ENCODE results near the gene SERPINE1. TPM values are rescaled to one million over a fixed set of nuclear protein-coding genes. Genes with fewer than 3 reads are reported as not detected.

SERPINE1 gene
- total RNA-seq, 4 donors from 2014 or later: 1.1 to 4.8 (median 3.1) TPM

GRCh38 chr7:101122933-101123702 lies 3.8 kb upstream of the SERPINE1 start:
- TF ChIP-seq, protein P1, sequence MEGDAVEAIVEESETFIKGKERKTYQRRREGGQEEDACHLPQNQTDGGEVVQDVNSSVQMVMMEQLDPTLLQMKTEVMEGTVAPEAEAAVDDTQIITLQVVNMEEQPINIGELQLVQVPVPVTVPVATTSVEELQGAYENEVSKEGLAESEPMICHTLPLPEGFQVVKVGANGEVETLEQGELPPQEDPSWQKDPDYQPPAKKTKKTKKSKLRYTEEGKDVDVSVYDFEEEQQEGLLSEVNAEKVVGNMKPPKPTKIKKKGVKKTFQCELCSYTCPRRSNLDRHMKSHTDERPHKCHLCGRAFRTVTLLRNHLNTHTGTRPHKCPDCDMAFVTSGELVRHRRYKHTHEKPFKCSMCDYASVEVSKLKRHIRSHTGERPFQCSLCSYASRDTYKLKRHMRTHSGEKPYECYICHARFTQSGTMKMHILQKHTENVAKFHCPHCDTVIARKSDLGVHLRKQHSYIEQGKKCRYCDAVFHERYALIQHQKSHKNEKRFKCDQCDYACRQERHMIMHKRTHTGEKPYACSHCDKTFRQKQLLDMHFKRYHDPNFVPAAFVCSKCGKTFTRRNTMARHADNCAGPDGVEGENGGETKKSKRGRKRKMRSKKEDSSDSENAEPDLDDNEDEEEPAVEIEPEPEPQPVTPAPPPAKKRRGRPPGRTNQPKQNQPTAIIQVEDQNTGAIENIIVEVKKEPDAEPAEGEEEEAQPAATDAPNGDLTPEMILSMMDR (IDR thresholded peaks at IDR 0.05): no peak
- no peak for TF ChIP-seq POLR2A (IDR thresholded peaks at IDR 0.05)
- Histone ChIP-seq H3K36me3 (no peaks in the 10 kb centered on the region), H3K4me3 (no peak overlapping the region), H3K4me1 (peaks cover 22 to 75% (median 51%) of the 10 kb centered on the region in 3 donors), H3K27me3 (no peaks in the 10 kb centered on the region), H3K27ac (peak overlapping the region; percentile 83 to 95 (median 86)), H3K9me3 (no peaks in the 10 kb centered on the region)
- DNase-seq: no peak
- intact Hi-C loops (cut with DNase I): no loop called here
- 88 to 92% methylated on average over 11 of the region's 11 CpGs for WGBS, 2 donors

DNA sequence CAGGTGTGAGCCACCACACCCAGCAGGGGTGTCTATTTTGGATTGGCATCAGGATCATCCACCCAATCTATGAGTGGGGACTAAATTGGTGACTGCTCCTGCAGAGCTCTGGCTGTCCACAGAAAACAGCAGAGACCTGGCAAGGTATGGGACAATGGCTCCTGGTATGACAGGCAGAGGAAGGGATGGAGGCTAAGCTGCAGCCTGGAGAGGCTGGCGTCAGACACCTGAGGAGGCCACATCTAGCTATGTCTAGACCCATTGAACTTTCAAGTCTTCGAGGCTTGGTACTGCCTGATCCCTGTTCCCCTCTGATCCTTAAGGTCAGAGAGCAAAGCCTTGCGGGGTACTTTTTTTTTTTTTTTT lies 3.2 kb upstream of the SERPINE1 start:
- H3K9me3 ChIP-seq: no peaks in the 10 kb centered on the region
- DNase-seq: no peak
- peaks cover 22 to 78% (median 55%) of the 10 kb centered on the region in 3 donors for H3K4me1 ChIP-seq
- no peak overlapping the region for H3K4me3 ChIP-seq
- no peaks in the 10 kb centered on the region for H3K36me3 ChIP-seq
- H3K27ac ChIP-seq: peak overlapping the region in 2 of 4 donors; percentile 44 to 83
- H3K27me3 ChIP-seq: no peaks in the 10 kb centered on the region
- WGBS, 2 donors: 42 to 95% methylated on average over 3 of the region's 3 CpGs
- TF ChIP-seq, protein P1 (IDR thresholded peaks at IDR 0.05): no peak
- TF ChIP-seq POLR2A (IDR thresholded peaks at IDR 0.05): no peak
- intact Hi-C loops (cut with DNase I): no loop called here

DNA sequence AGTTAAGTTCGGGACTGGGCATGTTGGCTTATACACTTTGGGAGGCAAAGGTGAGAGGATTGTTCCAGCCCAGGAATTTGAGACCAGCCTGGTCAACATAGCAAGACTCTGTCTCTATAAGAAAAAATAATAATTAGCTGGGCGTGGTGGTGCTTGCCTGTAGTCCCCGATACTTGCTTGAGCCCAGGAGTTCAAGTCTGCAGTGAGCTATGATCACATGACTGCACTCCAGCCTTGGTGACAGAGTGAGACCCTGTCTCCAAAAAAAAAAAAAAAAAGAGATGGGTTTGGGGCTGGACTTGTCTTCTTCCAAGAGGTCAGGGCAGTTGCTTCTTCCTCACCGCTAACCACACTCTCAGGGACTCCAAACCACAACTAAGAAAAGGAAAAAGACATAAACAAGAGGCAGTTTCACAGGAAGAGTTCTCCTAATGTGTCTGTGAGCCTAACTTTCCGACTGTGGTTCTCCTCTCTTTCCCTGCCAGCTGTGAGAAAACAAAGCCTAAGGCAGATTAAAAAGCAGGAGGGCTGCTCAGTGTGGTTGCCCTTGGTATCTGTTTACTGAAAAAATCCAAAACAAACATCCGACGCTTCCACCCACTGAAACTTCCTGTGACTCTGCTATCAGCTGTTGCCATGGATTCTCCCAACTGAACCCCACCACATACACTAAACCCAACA lies 2.4 kb upstream of the SERPINE1 start:
- Histone ChIP-seq H3K9me3 (no peaks in the 10 kb centered on the region), H3K36me3 (no peaks in the 10 kb centered on the region), H3K4me3 (no peak overlapping the region), H3K4me1 (peaks cover 22 to 78% (median 55%) of the 10 kb centered on the region in 3 donors), H3K27me3 (no peaks in the 10 kb centered on the region), H3K27ac (peak overlapping the region; percentile 18 to 85 (median 70))
- TF ChIP-seq POLR2A (IDR thresholded peaks at IDR 0.05): no peak
- TF ChIP-seq, protein P1 (IDR thresholded peaks at IDR 0.05): no peak
- no peak for DNase-seq
- intact Hi-C loops (cut with DNase I): no loop called here
- 20 to 24% methylated on average over 6 of the region's 7 CpGs for WGBS, 2 donors

GRCh38 chr7:101125989-101126650 lies 784 bp upstream of the SERPINE1 start:
- H3K27ac ChIP-seq: peak overlapping the region; percentile 70 to 89 (median 82)
- intact Hi-C loops (cut with DNase I): no loop called here
- H3K4me3 ChIP-seq: peak overlapping the region in 2 of 4 donors; percentile 33 to 59
- no peaks in the 10 kb centered on the region for H3K9me3 ChIP-seq
- peaks cover 22 to 73% (median 55%) of the 10 kb centered on the region in 3 donors for H3K4me1 ChIP-seq
- no peak for DNase-seq
- no peaks in the 10 kb centered on the region for H3K27me3 ChIP-seq
- peaks cover 0 to 11% (median 0%) of the 10 kb centered on the region in 3 donors for H3K36me3 ChIP-seq
- 30 to 34% methylated on average over 8 to 10 of the region's 15 CpGs for WGBS, 2 donors
- TF ChIP-seq, protein P1 (IDR thresholded peaks at IDR 0.05): no peak
- TF ChIP-seq POLR2A (IDR thresholded peaks at IDR 0.05): no peak

All from esophagus squamous epithelium (tissue), 5 donors.